Mesendoderm (in vitro differentiated cells): ENCODE results near the gene MPC2.

Source experiments
- DNase-seq: peaks from one replicate; pipeline ENCODE4 v3.0.0; 2013
- H2AK5ac ChIP-seq: 2 replicates; pipeline ENCODE4 v1.6.1; 2013; ENCODE audit warnings: low read length, inconsistent platforms
- H2BK120ac ChIP-seq: 2 replicates; pipeline ENCODE4 v1.6.1; 2013; ENCODE audit warnings: low read depth, mild to moderate bottlenecking, low read length, moderate library complexity, mixed read lengths
- H2BK15ac ChIP-seq: replicated peaks from 2 replicates; pipeline ENCODE4 v1.6.1; 2013; ENCODE audit warnings: low read depth, mild to moderate bottlenecking, moderate library complexity
- H2BK5ac ChIP-seq: 2 replicates; pipeline ENCODE4 v1.6.1; 2013; ENCODE audit warnings: low read length, inconsistent platforms
- H3K18ac ChIP-seq: 2 replicates; pipeline ENCODE4 v1.6.1; 2013; ENCODE audit warnings: mild to moderate bottlenecking, low read length, mixed read lengths
- H3K23ac ChIP-seq: one replicate; pipeline ENCODE4 v1.6.1; 2013; ENCODE audit warnings: low read length
- H3K27ac ChIP-seq: 2 replicates; pipeline ENCODE4 v1.5.1; 2013; ENCODE audit warnings: low read depth, mild to moderate bottlenecking, inconsistent platforms, low read length, moderate library complexity
- H3K27me3 ChIP-seq: 2 replicates; pipeline ENCODE4 v1.6.1; 2013; ENCODE audit warnings: low read length, control low read depth, mild to moderate bottlenecking, inconsistent platforms; ENCODE audit not compliant: insufficient read depth, poor library complexity
- H3K36me3 ChIP-seq: 2 replicates; pipeline ENCODE4 v1.6.1; 2013; ENCODE audit warnings: low read length, inconsistent platforms; ENCODE audit not compliant: control insufficient read depth, insufficient read depth
- H3K4ac ChIP-seq: one replicate; pipeline ENCODE4 v1.6.1; 2013; ENCODE audit warnings: low read depth, mild to moderate bottlenecking, low read length, moderate library complexity
- H3K4me1 ChIP-seq: 2 replicates; pipeline ENCODE4 v1.6.1; 2013; ENCODE audit warnings: low read depth, low read length, inconsistent platforms; ENCODE audit not compliant: control insufficient read depth
- H3K4me2 ChIP-seq: 2 replicates; pipeline ENCODE4 v1.6.1; 2013; ENCODE audit warnings: low read length
- H3K4me3 ChIP-seq: 2 replicates; pipeline ENCODE4 v1.5.1; 2013; ENCODE audit warnings: mild to moderate bottlenecking, low read length
- H3K56ac ChIP-seq: one replicate; pipeline ENCODE4 v1.6.1; 2013; ENCODE audit warnings: low read length
- H3K79me1 ChIP-seq: 2 replicates; pipeline ENCODE4 v1.6.1; 2013; ENCODE audit warnings: low read length, inconsistent platforms
- H3K79me2 ChIP-seq: 2 replicates; pipeline ENCODE4 v1.6.1; 2013; ENCODE audit warnings: mild to moderate bottlenecking, low read length; ENCODE audit not compliant: control insufficient read depth, insufficient read depth
- H3K9ac ChIP-seq: 2 replicates; pipeline ENCODE4 v1.6.1; 2013; ENCODE audit warnings: low read length, inconsistent platforms
- H4K5ac ChIP-seq: one replicate; pipeline ENCODE4 v1.6.1; 2013; ENCODE audit warnings: low read length
- H4K8ac ChIP-seq: one replicate; pipeline ENCODE4 v1.6.1; 2013; ENCODE audit warnings: low read depth, mild to moderate bottlenecking, control low read depth, low read length, moderate library complexity
- WGBS: extraction: QIAGEN DNeasy Blood & Tissue Kit; methylation state at CpG from one replicate; pipeline ENCODE4 v1.1.7; 2013; ENCODE audit warnings: low lambda C conversion rate, missing lambda C conversion rate; ENCODE audit not compliant: insufficient coverage; ENCODE audit errors: extremely low coverage; 5-methylcytosine and 5-hydroxymethylcytosine counted together

MPC2 gene

GRCh38 chr1:167916766-167917511, 19.9 kb downstream of the MPC2 start:
- Histone ChIP-seq H2BK5ac (no peak overlapping the region), H2AK5ac (no peak overlapping the region), H3K79me2 (no peaks in the 10 kb centered on the region), H3K4me1 (no peaks in the 10 kb centered on the region), H4K8ac (no peak overlapping the region), H3K27me3 (no peaks in the 10 kb centered on the region), H3K18ac (no peak overlapping the region), H3K56ac (no peak overlapping the region), H3K9ac (no peak overlapping the region), H3K4me3 (no peak overlapping the region), H3K27ac (no peak overlapping the region), H4K5ac (no peak overlapping the region), H3K4ac (no peak overlapping the region), H3K36me3 (no peaks in the 10 kb centered on the region), H2BK15ac (no peak overlapping the region), H2BK120ac (no peak overlapping the region), H3K23ac (no peak overlapping the region), H3K79me1 (no peaks in the 10 kb centered on the region), H3K4me2 (no peak overlapping the region)
- whole genome bisulfite sequencing = no CpG with 5 or more reads among the region's 6 CpGs
- DNase-seq = no peak

- H3K4me2 ChIP-seq = no peak overlapping the region
- no peak overlapping the region for H2BK15ac ChIP-seq
- no peak overlapping the region for H3K56ac ChIP-seq
- H3K4me1 ChIP-seq = no peaks in the 10 kb centered on the region
- H3K27ac ChIP-seq = no peak overlapping the region
- no peak overlapping the region for H2AK5ac ChIP-seq
- H3K4me3 ChIP-seq = no peak overlapping the region
- DNase-seq = no peak
- H3K27me3 ChIP-seq = no peaks in the 10 kb centered on the region
- H3K79me2 ChIP-seq = no peaks in the 10 kb centered on the region
- H3K36me3 ChIP-seq = no peaks in the 10 kb centered on the region
- H4K5ac ChIP-seq = no peak overlapping the region
- no peak overlapping the region for H3K18ac ChIP-seq
- H3K79me1 ChIP-seq = no peaks in the 10 kb centered on the region
- H3K23ac ChIP-seq = no peak overlapping the region
- WGBS = no CpG with 5 or more reads among the region's 8 CpGs
- H3K9ac ChIP-seq = no peak overlapping the region
- H2BK5ac ChIP-seq = no peak overlapping the region
- H4K8ac ChIP-seq = no peak overlapping the region
- no peak overlapping the region for H3K4ac ChIP-seq
- H2BK120ac ChIP-seq = no peak overlapping the region
These were observed 21.3 kb downstream of the MPC2 start for GRCh38 chr1:167915569-167915968.

GRCh38 chr1:167913895-167914496, 22.9 kb downstream of the MPC2 start, which contains the start of gene ADCY10:
ADCY10 (minus strand) TSS chr1:167914134; CDS start chr1:167905140, 8,994 bp downstream.
- Histone ChIP-seq H4K5ac (no peak within 1 kb of the TSS), H3K4me2 (no peak within 1 kb of the TSS), H2BK120ac (no peak within 1 kb of the TSS), H2AK5ac (no peak within 1 kb of the TSS), H3K27ac (no peak within 1 kb of the TSS), H3K4me1 (no peaks in the 10 kb centered on the region), H3K9ac (no peak within 1 kb of the TSS), H4K8ac (no peak within 1 kb of the TSS), H2BK15ac (no peak within 1 kb of the TSS), H3K36me3 (no peaks in the 10 kb centered on the region), H3K18ac (no peak within 1 kb of the TSS), H3K79me1 (no peaks in the 10 kb centered on the region), H2BK5ac (no peak within 1 kb of the TSS), H3K4ac (no peak within 1 kb of the TSS), H3K23ac (no peak within 1 kb of the TSS), H3K4me3 (no peak within 1 kb of the TSS), H3K56ac (no peak within 1 kb of the TSS), H3K79me2 (no peaks in the 10 kb centered on the region), H3K27me3 (no peaks in the 10 kb centered on the region)
- DNase-seq = no peak
- WGBS = no CpG with 5 or more reads among the region's 9 CpGs

- no peak overlapping the region for H3K27ac ChIP-seq
- no peaks in the 10 kb centered on the region for H3K79me1 ChIP-seq
- H4K5ac ChIP-seq = no peak overlapping the region
- H2AK5ac ChIP-seq = no peak overlapping the region
- no peak overlapping the region for H2BK5ac ChIP-seq
- no peak overlapping the region for H3K9ac ChIP-seq
- H4K8ac ChIP-seq = no peak overlapping the region
- no peak overlapping the region for H3K56ac ChIP-seq
- WGBS = no CpG with 5 or more reads among the region's 7 CpGs
- no peak overlapping the region for H2BK15ac ChIP-seq
- H3K4me1 ChIP-seq = no peaks in the 10 kb centered on the region
- no peaks in the 10 kb centered on the region for H3K27me3 ChIP-seq
- no peak overlapping the region for H3K23ac ChIP-seq
- no peak overlapping the region for H3K4me2 ChIP-seq
- H3K79me2 ChIP-seq = no peaks in the 10 kb centered on the region
- H3K36me3 ChIP-seq = no peaks in the 10 kb centered on the region
- no peak overlapping the region for H2BK120ac ChIP-seq
- no peak for DNase-seq
- H3K4me3 ChIP-seq = no peak overlapping the region
- no peak overlapping the region for H3K4ac ChIP-seq
- H3K18ac ChIP-seq = no peak overlapping the region
These were observed 24.6 kb downstream of the MPC2 start for GRCh38 chr1:167912294-167912693.

GRCh38 chr1:167911413-167911812, 25.5 kb downstream of the MPC2 start:
- Histone ChIP-seq H3K4me2 (no peak overlapping the region), H3K27ac (no peak overlapping the region), H3K9ac (no peak overlapping the region), H3K4me3 (no peak overlapping the region), H2BK15ac (no peak overlapping the region), H3K79me2 (no peaks in the 10 kb centered on the region), H3K79me1 (no peaks in the 10 kb centered on the region), H3K4ac (no peak overlapping the region), H3K56ac (no peak overlapping the region), H2BK120ac (no peak overlapping the region), H2BK5ac (no peak overlapping the region), H3K36me3 (no peaks in the 10 kb centered on the region), H3K23ac (no peak overlapping the region), H3K4me1 (no peaks in the 10 kb centered on the region), H3K27me3 (no peaks in the 10 kb centered on the region), H4K5ac (no peak overlapping the region), H2AK5ac (no peak overlapping the region), H3K18ac (no peak overlapping the region), H4K8ac (no peak overlapping the region)
- DNase-seq = no peak
- WGBS = 100% methylated on average over 1 of the region's 8 CpGs
